ENCODE data around the gene FAIM. TPM values are rescaled to one million over a fixed set of nuclear protein-coding genes. Genes with fewer than 3 reads are reported as not detected.

The FAIM gene
- polyA plus RNA-seq, 1 of the 3 experiments (the other 2 are of a cell fraction) = 3.0 TPM

- no peak for DNase-seq
- H2AFZ ChIP-seq (ENCODE audit: low read depth) = no peak overlapping the region
- CTCF ChIA-PET = no interaction called here
Measured at GRCh38 chr3:138649134-138649533, 40.6 kb downstream of the FAIM start.

More at GRCh38 chr3:138649134-138649533, 40.6 kb downstream of the FAIM start:
- WGBS (ENCODE audit: low lambda C conversion rate) = 100% methylated on average over 3 of the region's 5 CpGs
- Histone ChIP-seq H3K9me3 (no peaks in the 10 kb centered on the region), H3K36me3 (replicated peaks in 1 of 2; ENCODE audit: control insufficient read depth in 1 of 2, insufficient read depth in 2 of 2, low read length in 1 of 2) (peaks cover 10 to 31% of the 10 kb centered on the region in 2 experiments), H3K4me2 (no peak overlapping the region), H4K20me1 (ENCODE audit: insufficient read depth) (no peaks in the 10 kb centered on the region), H3F3A (replicated peaks; ENCODE audit: insufficient read depth) (peaks cover 5% of the 10 kb centered on the region), H3K4me1 (ENCODE audit: control insufficient read depth in 1 of 2, insufficient read depth in 2 of 2, low read depth in 1 of 2, low read length in 1 of 2) (no peaks in the 10 kb centered on the region), H3K9ac (no peak overlapping the region), H3K27me3 (ENCODE audit: insufficient read depth) (no peaks in the 10 kb centered on the region), H3K4me3 (ENCODE audit: low read depth in 2 of 2, low read length in 1 of 2) (no peak overlapping the region), H3K9me2 (no peaks in the 10 kb centered on the region), H3K27ac (ENCODE audit: low read depth in 2 of 2, low read length in 1 of 2) (no peak overlapping the region), H3K79me2 (ENCODE audit: insufficient read depth) (no peaks in the 10 kb centered on the region)
- POLR2A ChIA-PET = no interaction called here
- TF ChIP-seq FOXJ3 (CRISPR knock-in tag; IDR thresholded peaks at IDR 0.05) (no peak), CHD2 (IDR thresholded peaks at IDR 0.05; ENCODE audit: low read length, partially characterized antibody) (no peak), GATA2 (CRISPR knock-in tag; IDR thresholded peaks at IDR 0.05) (no peak), YY1 (IDR thresholded peaks at IDR 0.05; ENCODE audit: low read depth) (no peak), EP300 (IDR thresholded peaks at IDR 0.05; ENCODE audit: borderline replicate concordance in 1 of 2, low read depth in 1 of 2, low read length in 1 of 2) (no peak), IRF3 (IDR thresholded peaks at IDR 0.05; ENCODE audit: low read depth, low read length) (no peak), NRF1 (IDR thresholded peaks at IDR 0.05; ENCODE audit: low read depth, low read length) (no peak), CTCF (IDR thresholded peaks at IDR 0.05) (no peak), USF1 (IDR thresholded peaks at IDR 0.05; ENCODE audit: borderline replicate concordance, low read depth) (no peak), SMC3 (IDR thresholded peaks at IDR 0.05; ENCODE audit: low read depth, low read length) (no peak), FOSL2 (IDR thresholded peaks at IDR 0.05; ENCODE audit: borderline replicate concordance, low read depth) (no peak), USF2 (IDR thresholded peaks at IDR 0.05; ENCODE audit: borderline replicate concordance, low read depth, low read length) (no peak), JUND (IDR thresholded peaks at IDR 0.05) (no peak), REST (IDR thresholded peaks at IDR 0.05; ENCODE audit: low read depth, low read length) (no peak), MEF2A (IDR thresholded peaks at IDR 0.05; ENCODE audit: borderline replicate concordance, low read depth) (no peak), RXRA (IDR thresholded peaks at IDR 0.05; ENCODE audit: borderline replicate concordance, low read depth) (no peak), EZH2phosphoT487 (IDR thresholded peaks at IDR 0.05; ENCODE audit: borderline replicate concordance, low read depth) (no peak)

All from SK-N-SH (cell line).